Lung (tissue), 12 donors: ENCODE measurements around the gene DPH2. TPM values are rescaled to one million over a fixed set of nuclear protein-coding genes. Genes with fewer than 3 reads are reported as not detected.

Source experiments
- ATAC-seq: fragments of 200-7000 bp; cut with Tn5 transposase; one replicate; pipeline ENCODE4 v1.9.1; 2020; ENCODE audit warnings: moderate number of reproducible peaks; ENCODE audit not compliant: insufficient read depth, low FRiP score
- DNase-seq, 3 donors: peaks; one replicate each; pipeline ENCODE4 v3.0.0-alpha.2; 2013 to 2017
- H3K27ac ChIP-seq, 2 donors: one replicate each; pipeline ENCODE4 v1.5.1; 2013; ENCODE audit warnings: mild to moderate bottlenecking in 2 of 2, moderate library complexity in 2 of 2, control low read depth in 1 of 2, inconsistent platforms in 1 of 2, low read depth in 1 of 2, low read length in 1 of 2
- H3K27me3 ChIP-seq, 3 donors: one replicate each; pipeline ENCODE4 v1.5.1; 2013; ENCODE audit warnings: low read length in 2 of 3; ENCODE audit not compliant: control insufficient read depth in 3 of 3, insufficient read depth in 3 of 3
- H3K36me3 ChIP-seq, 4 donors: one replicate each; pipeline ENCODE4 v1.5.1; 2013; ENCODE audit warnings: low read length in 4 of 4, mild to moderate bottlenecking in 1 of 4, moderate library complexity in 1 of 4; ENCODE audit not compliant: control insufficient read depth in 4 of 4, insufficient read depth in 4 of 4
- H3K4me1 ChIP-seq, 5 donors: one replicate each; pipeline ENCODE4 v1.5.1; 2013; ENCODE audit warnings: low read length in 5 of 5, mild to moderate bottlenecking in 2 of 5, moderate library complexity in 1 of 5; ENCODE audit not compliant: control insufficient read depth in 5 of 5, insufficient read depth in 5 of 5
- H3K4me3 ChIP-seq: one replicate; pipeline ENCODE4 v1.5.1; 2013; ENCODE audit warnings: mild to moderate bottlenecking, control low read depth, moderate library complexity
- H3K9ac ChIP-seq, 2 donors: one replicate each; pipeline ENCODE4 v1.5.1; 2013; ENCODE audit warnings: low read length in 2 of 2, control low read depth in 1 of 2; ENCODE audit not compliant: insufficient read depth in 1 of 2
- H3K9me3 ChIP-seq, 4 donors: one replicate each; pipeline ENCODE4 v1.5.1; 2013; ENCODE audit warnings: low read length in 3 of 4, mild to moderate bottlenecking in 1 of 4, moderate library complexity in 1 of 4; ENCODE audit not compliant: control insufficient read depth in 4 of 4, insufficient read depth in 3 of 4
- WGBS, 2 donors: extraction: QIAGEN DNeasy Blood & Tissue Kit; methylation state at CpG; one replicate each; pipeline ENCODE4 v1.1.7; 2013; 5-methylcytosine and 5-hydroxymethylcytosine counted together
- polyA plus RNA-seq, 2 donors: library from polyadenylated mRNA; stranded (reverse); fragments of 200-250 nt; gene quantifications; one replicate each; pipeline ENCODE4 v1.2.1, GENCODE V29; 2013
- total RNA-seq, 2 donors: library from RNA; depleted of rRNA in 1 of 2; stranded (reverse); fragments of >200 nt in 1 of 2; gene quantifications; one replicate each; pipeline ENCODE4 v1.2.1, GENCODE V29; 2014 to 2021
- TF ChIP-seq, protein P1 (sequence below): IDR thresholded peaks from 2 replicates; pipeline ENCODE4 v1.5.1; 2012; ENCODE audit warnings: mild to moderate bottlenecking; ENCODE audit errors: control extremely low read depth, extremely low read depth
- donor health status: control.
- donor health status: control.
- donor health status: Bipolar disorder and iron deficiency.
- donor health status: healthy.
- donor health status: DM: yes; HTN: yes; CAD: no.

DPH2 gene
- total and polyA plus RNA-seq, 4 donors = 11.6 to 28.5 (median 21.3) TPM

DNA sequence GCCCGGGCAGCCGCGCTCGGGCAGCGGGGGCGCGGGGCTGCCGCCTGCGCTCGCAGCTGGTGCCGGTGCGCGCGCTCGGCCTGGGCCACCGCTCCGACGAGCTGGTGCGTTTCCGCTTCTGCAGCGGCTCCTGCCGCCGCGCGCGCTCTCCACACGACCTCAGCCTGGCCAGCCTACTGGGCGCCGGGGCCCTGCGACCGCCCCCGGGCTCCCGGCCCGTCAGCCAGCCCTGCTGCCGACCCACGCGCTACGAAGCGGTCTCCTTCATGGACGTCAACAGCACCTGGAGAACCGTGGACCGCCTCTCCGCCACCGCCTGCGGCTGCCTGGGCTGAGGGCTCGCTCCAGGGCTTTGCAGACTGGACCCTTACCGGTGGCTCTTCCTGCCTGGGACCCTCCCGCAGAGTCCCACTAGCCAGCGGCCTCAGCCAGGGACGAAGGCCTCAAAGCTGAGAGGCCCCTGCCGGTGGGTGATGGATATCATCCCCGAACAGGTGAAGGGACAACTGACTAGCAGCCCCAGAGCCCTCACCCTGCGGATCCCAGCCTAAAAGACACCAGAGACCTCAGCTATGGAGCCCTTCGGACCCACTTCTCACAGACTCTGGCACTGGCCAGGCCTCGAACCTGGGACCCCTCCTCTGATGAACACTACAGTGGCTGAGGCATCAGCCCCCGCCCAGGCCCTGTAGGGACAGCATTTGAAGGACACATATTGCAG, 33.2 kb upstream of the DPH2 start:
- no peak overlapping the region for H3K9ac ChIP-seq
- WGBS, 2 donors = 13 to 15% methylated on average over 50 to 56 of the region's 56 CpGs
- no peak overlapping the region for H3K27ac ChIP-seq

DNA sequence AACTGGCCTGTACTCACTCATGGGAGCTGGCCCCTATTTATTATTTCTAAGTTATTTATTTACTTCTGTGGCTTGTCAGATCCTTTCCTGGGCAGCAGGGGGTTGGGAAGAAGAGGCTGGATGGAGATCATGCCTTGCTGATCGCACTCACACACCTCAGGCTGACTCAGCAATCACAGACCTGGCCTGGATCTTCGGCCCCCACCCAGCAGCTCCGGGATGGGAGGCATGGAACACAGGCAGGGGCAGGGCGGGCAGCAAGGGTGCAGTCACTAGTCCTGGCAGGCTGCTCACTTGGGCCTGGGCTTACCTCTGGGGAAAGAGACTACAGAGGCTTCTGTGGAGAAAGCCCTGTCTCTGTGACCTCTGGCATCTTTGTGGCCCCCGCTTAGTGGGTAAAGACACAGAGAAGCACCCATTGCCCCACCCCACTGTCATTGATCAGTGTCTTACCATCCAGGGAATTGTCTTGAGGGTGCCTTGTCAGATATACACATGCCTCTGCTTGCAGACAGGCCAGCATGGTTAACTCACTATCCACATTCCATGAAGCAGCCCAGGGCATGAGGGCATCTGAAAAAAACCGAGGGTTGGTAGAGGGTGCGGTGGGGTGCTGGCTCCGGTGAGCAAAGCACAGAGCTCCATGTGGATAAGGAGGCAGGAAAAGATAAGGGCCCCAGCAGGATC, 32.5 kb upstream of the DPH2 start:
- H3K4me3 ChIP-seq = no peak overlapping the region
- 90 to 93% methylated on average over 8 of the region's 8 CpGs for WGBS, 2 donors
- peaks cover 0 to 2% (median 0%) of the 10 kb centered on the region in 4 donors for H3K36me3 ChIP-seq
- no peak for DNase-seq
- no peak for ATAC-seq
- no peak overlapping the region for H3K27ac ChIP-seq
- H3K9me3 ChIP-seq = no peaks in the 10 kb centered on the region
- TF ChIP-seq, protein P1, sequence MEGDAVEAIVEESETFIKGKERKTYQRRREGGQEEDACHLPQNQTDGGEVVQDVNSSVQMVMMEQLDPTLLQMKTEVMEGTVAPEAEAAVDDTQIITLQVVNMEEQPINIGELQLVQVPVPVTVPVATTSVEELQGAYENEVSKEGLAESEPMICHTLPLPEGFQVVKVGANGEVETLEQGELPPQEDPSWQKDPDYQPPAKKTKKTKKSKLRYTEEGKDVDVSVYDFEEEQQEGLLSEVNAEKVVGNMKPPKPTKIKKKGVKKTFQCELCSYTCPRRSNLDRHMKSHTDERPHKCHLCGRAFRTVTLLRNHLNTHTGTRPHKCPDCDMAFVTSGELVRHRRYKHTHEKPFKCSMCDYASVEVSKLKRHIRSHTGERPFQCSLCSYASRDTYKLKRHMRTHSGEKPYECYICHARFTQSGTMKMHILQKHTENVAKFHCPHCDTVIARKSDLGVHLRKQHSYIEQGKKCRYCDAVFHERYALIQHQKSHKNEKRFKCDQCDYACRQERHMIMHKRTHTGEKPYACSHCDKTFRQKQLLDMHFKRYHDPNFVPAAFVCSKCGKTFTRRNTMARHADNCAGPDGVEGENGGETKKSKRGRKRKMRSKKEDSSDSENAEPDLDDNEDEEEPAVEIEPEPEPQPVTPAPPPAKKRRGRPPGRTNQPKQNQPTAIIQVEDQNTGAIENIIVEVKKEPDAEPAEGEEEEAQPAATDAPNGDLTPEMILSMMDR = no peak
- H3K4me1 ChIP-seq = peaks cover 0 to 11% (median 5%) of the 10 kb centered on the region in 5 donors
- no peak overlapping the region for H3K9ac ChIP-seq
- H3K27me3 ChIP-seq = peaks cover 0 to 16% (median 8%) of the 10 kb centered on the region in 3 donors

More for the DNA sequence above, 33.2 kb upstream of the DPH2 start:
- TF ChIP-seq, protein P1 = no peak
- no peak overlapping the region for H3K4me3 ChIP-seq
- no peaks in the 10 kb centered on the region for H3K9me3 ChIP-seq
- peaks cover 0 to 2% (median 0%) of the 10 kb centered on the region in 4 donors for H3K36me3 ChIP-seq
- ATAC-seq (no peak), DNase-seq (peak; percentile 10 to 48 (median 41))
- peaks cover 0 to 11% (median 5%) of the 10 kb centered on the region in 5 donors for H3K4me1 ChIP-seq
- peaks cover 0 to 16% (median 8%) of the 10 kb centered on the region in 3 donors for H3K27me3 ChIP-seq

DNA sequence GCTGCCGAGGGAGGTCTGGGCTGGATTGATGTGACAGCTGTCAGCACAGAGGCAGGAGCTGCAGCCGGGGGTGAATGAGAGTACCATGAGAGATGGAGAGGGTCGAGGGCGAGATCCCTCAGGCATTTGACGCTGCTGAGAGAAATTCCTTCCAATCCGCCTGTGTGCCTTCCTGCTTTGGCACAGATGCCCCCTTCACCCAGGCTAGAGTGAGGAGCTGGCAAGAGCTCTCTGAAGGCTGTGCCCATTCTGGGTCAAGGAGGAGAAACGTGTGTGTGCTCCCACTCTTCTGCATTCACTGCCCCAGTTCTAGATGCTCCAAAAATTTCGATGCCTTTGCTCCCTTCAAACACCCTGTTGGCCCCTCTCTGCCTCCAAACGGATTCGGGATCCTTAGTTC, 31.4 kb upstream of the DPH2 start:
- ATAC-seq (no peak), DNase-seq (no peak)
- H3K36me3 ChIP-seq = peaks cover 0 to 2% (median 0%) of the 10 kb centered on the region in 4 donors
- WGBS, 2 donors = 89 to 95% methylated on average over 10 of the region's 10 CpGs
- peaks cover 0 to 11% (median 5%) of the 10 kb centered on the region in 5 donors for H3K4me1 ChIP-seq
- H3K27ac ChIP-seq = no peak overlapping the region
- no peak overlapping the region for H3K9ac ChIP-seq
- peaks cover 0 to 13% (median 8%) of the 10 kb centered on the region in 3 donors for H3K27me3 ChIP-seq
- H3K9me3 ChIP-seq = no peaks in the 10 kb centered on the region
- H3K4me3 ChIP-seq = no peak overlapping the region
- TF ChIP-seq, protein P1 = no peak
